Activated T-helper 1 cell treated with anti-CD3 and anti-CD28 coated beads, Interleukin-12 subunit alpha, Interleukin-12 subunit beta, Interleukin-2, Interleukin-4 antibody, amounts not matched to agents 30 ng/mL and 10 ng/mL and 1 ng/mL, durations not matched to agents 14 hours and 24 hours and 36 hours (primary cell): ENCODE results near the gene BLOC1S4. TPM values are rescaled to one million over a fixed set of nuclear protein-coding genes. Genes with fewer than 3 reads are reported as not detected.

Experiments
- DNase-seq: peaks from one replicate; pipeline ENCODE4 v3.0.0; 2021; ENCODE audit warnings: low spot score
- H3K27ac Mint-ChIP-seq: one replicate; pipeline ENCODE4 v1.8.0; 2021; ENCODE audit warnings: mild to moderate bottlenecking, mixed read lengths
- H3K27me3 Mint-ChIP-seq: one replicate; pipeline ENCODE4 v1.8.0; 2022; ENCODE audit warnings: mild to moderate bottlenecking, moderate library complexity, mixed read lengths; ENCODE audit not compliant: insufficient read depth
- H3K36me3 Mint-ChIP-seq: one replicate; pipeline ENCODE4 v1.8.0; 2021; ENCODE audit warnings: low read depth, mixed read lengths
- H3K4me1 Mint-ChIP-seq: one replicate; pipeline ENCODE4 v1.8.0; 2021; ENCODE audit warnings: low read depth, mixed read lengths
- H3K4me3 Mint-ChIP-seq: one replicate; pipeline ENCODE4 v1.8.0; 2021; ENCODE audit warnings: mild to moderate bottlenecking, moderate library complexity, mixed read lengths
- H3K9me3 Mint-ChIP-seq: one replicate; pipeline ENCODE4 v1.8.0; 2021; ENCODE audit warnings: mixed read lengths
- intact Hi-C: fragments of 100-400 bp; cut with micrococcal nuclease; formaldehyde crosslinking; loops from one replicate; pipeline ENCODE4 v1.15.1; 2024
- total RNA-seq: library from RNA; stranded (reverse); gene quantifications from 2 replicates; pipeline ENCODE4 v1.2.3, GENCODE V29; 2022

BLOC1S4 gene
- total RNA-seq, 1 donor from 2014 or later = 21.5 TPM

DNA sequence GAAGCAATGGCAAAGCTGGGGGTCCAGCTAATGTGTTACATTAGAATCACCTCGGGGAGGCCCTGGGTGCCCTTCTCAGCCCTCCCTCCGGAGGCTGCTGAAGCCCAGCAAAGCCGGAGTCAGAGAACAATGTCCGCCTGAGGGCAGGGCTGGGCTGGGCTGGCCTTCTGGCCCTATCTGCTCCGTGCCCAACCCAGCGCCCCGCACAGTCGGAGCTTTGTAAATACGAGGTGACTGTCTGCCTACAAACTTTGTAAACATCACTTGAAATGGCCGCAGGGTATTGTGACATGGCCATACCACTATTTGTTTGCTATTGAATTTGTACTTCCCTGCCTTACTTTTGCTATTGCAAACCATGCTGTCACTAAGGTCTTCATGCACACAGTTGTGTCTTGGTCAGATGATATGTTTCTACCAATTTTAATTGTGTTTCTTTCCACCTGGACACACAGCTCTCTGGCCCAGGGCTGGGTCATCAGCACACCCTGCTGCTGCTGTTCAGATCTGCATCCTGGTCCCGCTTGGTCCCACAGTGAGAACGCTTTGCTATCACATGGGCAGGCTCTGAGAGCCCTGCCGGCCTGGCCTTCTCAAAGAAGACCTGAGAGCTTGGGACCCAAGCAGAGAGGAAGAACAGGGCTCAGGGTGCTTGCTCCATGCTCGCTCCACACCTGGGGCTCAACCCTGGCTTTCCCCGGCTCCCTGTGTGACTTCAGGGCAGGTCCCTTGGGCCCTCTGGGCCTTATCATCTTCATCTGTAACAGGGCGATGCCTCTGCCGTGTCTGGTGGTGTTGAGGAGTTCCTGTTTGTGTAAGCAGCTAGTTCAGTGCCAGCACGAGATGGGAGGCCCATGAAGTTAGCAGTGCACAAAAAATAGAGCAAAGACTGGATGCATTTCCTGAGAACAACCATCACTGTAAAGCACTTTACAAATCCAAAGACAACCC, 20.0 kb upstream of the BLOC1S4 start:
- intact Hi-C loops = loop anchor here (1.0 kb wide), 3 partner anchors 8 to 22 kb away; partner anchors contain the start of gene MRFAP1L1
- Mint-ChIP-seq H3K27me3 (no peaks in the 10 kb centered on the region), H3K36me3 (no peaks in the 10 kb centered on the region), H3K9me3 (no peaks in the 10 kb centered on the region), H3K27ac (peak overlapping the region; percentile 100), H3K4me3 (peak overlapping the region; percentile 79), H3K4me1 (peaks cover 69% of the 10 kb centered on the region)
- peak; percentile 67 for DNase-seq

DNA sequence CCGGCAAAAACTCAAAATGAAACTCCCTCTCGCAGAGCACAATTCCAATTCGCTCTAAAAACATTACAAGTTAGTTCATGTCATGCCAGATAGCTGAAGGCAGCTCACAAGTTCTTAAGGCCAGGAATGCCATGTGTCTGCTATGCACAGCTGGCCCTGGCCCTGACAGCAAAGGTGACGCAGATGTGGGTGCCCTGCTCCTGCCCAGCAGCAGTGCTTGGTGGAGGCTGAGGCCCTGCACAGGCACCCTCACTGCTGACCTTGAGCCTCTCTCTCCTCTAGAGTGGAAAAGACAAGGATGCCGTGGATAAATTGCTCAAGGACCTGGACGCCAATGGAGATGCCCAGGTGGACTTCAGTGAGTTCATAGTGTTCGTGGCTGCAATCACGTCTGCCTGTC, 19.4 kb upstream of the BLOC1S4 start:
- H3K4me1 Mint-ChIP-seq = peaks cover 65% of the 10 kb centered on the region
- H3K27ac Mint-ChIP-seq = peak overlapping the region; percentile 100
- H3K36me3 Mint-ChIP-seq = no peaks in the 10 kb centered on the region
- H3K27me3 Mint-ChIP-seq = no peaks in the 10 kb centered on the region
- peak overlapping the region; percentile 79 for H3K4me3 Mint-ChIP-seq
- intact Hi-C loops = loop anchor here (1.0 kb wide), 3 partner anchors 8 to 22 kb away; partner anchors contain the start of gene MRFAP1L1
- no peak for DNase-seq
- no peaks in the 10 kb centered on the region for H3K9me3 Mint-ChIP-seq

- no peaks in the 10 kb centered on the region for H3K27me3 Mint-ChIP-seq
- peak overlapping the region; percentile 100 for H3K27ac Mint-ChIP-seq
- peaks cover 64% of the 10 kb centered on the region for H3K4me1 Mint-ChIP-seq
- H3K36me3 Mint-ChIP-seq = no peaks in the 10 kb centered on the region
- no peaks in the 10 kb centered on the region for H3K9me3 Mint-ChIP-seq
- DNase-seq = no peak
- intact Hi-C loops = no loop called here
- peak overlapping the region; percentile 79 for H3K4me3 Mint-ChIP-seq
Measured at GRCh38 chr4:6697131-6697530, 18.8 kb upstream of the BLOC1S4 start.

DNA sequence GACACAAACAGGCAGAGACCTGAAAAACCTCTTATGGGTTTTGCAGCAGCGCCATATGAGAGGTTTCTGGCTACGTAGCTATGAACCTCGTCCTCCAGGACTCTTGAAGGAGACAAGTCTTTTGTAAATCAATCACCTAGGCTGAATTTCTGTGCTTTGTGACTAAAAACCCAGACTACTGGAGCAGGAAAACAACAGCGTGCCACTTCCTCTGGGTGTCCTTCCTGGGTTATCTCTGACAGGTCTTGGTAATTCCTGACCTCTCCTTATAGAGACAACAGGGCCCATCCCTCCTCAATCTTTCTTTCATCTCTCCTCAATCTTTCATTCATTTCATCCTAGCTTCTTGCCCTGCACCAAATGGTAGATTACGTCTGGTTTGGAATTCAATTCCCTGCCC, 16.6 kb upstream of the BLOC1S4 start:
- peaks cover 53% of the 10 kb centered on the region for H3K4me1 Mint-ChIP-seq
- no peak for DNase-seq
- intact Hi-C loops = no loop called here
- peaks cover 16% of the 10 kb centered on the region for H3K36me3 Mint-ChIP-seq
- no peaks in the 10 kb centered on the region for H3K9me3 Mint-ChIP-seq
- H3K27me3 Mint-ChIP-seq = no peaks in the 10 kb centered on the region
- H3K27ac Mint-ChIP-seq = peak overlapping the region; percentile 63
- peak overlapping the region; percentile 32 for H3K4me3 Mint-ChIP-seq

DNA sequence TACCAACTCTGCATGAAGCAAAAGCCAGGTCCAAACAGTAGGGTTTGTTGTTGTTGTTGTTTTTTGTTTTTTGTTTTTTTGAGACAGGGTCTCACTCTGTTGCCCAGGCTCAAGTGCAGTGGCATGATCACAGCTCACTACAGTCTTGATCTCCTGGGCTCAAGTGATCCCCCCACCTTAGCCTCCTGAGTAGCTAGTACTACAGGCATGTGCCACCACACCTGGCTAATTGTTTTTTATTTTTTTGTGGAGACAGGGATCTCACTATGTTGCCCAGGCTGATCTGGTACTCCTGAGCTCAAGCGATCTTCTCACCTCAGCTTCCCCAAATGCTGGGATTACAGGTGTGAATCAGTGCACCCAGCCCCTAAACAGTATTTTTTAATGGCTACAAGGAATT, 16.1 kb upstream of the BLOC1S4 start:
- Mint-ChIP-seq H3K27ac (peak overlapping the region; percentile 63), H3K4me1 (peaks cover 53% of the 10 kb centered on the region), H3K4me3 (peak overlapping the region; percentile 9), H3K27me3 (no peaks in the 10 kb centered on the region), H3K36me3 (peaks cover 22% of the 10 kb centered on the region), H3K9me3 (no peaks in the 10 kb centered on the region)
- intact Hi-C loops = loop anchor here (10.0 kb wide), 1 partner anchor 1265 kb away; no protein-coding TSS in a partner anchor
- DNase-seq = no peak

DNA sequence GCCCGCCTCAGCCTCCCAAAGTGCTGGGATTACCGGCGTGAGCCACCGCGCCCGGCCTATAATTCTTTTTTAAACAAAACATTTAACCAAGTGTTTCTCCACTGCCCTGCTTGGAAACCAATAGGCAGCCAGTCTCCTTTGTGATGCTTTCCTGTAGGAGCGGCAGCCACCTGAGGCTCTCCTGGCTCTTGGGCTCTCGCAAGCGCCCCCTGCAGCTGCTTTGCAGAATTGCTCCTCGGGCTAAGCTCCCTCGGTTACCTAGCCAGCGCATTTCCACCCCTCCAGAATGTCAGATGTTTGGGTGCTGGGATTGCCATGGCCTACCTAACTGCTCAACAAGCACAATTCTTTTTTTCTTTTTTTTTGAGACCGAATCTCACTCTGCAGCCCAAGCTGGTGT, 14.6 kb upstream of the BLOC1S4 start:
- H3K27ac Mint-ChIP-seq = no peak overlapping the region
- H3K36me3 Mint-ChIP-seq = peaks cover 32% of the 10 kb centered on the region
- H3K4me3 Mint-ChIP-seq = no peak overlapping the region
- peaks cover 55% of the 10 kb centered on the region for H3K4me1 Mint-ChIP-seq
- H3K27me3 Mint-ChIP-seq = no peaks in the 10 kb centered on the region
- intact Hi-C loops = loop anchor here (10.0 kb wide), 1 partner anchor 1263 kb away; no protein-coding TSS in a partner anchor
- H3K9me3 Mint-ChIP-seq = no peaks in the 10 kb centered on the region
- DNase-seq = no peak

GRCh38 chr4:6702761-6703160, 13.2 kb upstream of the BLOC1S4 start:
- Mint-ChIP-seq H3K27ac (no peak overlapping the region), H3K9me3 (no peaks in the 10 kb centered on the region), H3K4me1 (peaks cover 59% of the 10 kb centered on the region), H3K4me3 (no peak overlapping the region), H3K36me3 (peaks cover 42% of the 10 kb centered on the region), H3K27me3 (no peaks in the 10 kb centered on the region)
- intact Hi-C loops = loop anchor here (10.0 kb wide), 1 partner anchor 1262 kb away; no protein-coding TSS in a partner anchor
- no peak for DNase-seq

DNA sequence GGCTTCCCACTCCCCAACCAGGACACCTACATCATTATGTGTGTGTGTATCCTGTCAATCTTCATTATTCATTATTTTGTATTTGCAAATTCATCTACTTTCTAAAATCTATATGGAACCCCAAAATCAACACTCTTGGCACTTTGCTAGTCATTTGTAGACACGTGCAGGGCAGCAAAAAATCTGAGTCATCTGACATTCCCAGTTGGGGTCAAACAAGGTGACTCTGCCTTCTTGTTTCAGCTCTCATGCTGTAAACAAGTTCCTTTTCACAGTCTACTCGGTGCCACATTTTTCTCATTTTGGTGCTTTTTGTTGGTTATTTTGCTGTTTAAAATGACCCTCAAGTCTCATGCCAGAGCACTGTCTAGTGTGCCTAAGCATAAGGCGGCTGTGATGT, 12.2 kb upstream of the BLOC1S4 start:
- intact Hi-C loops = loop anchor here (1.0 to 10.0 kb wide), 2 partner anchors 29 to 1261 kb away; a partner anchor contains a TSS
- DNase-seq = no peak
- H3K36me3 Mint-ChIP-seq = peaks cover 51% of the 10 kb centered on the region
- no peaks in the 10 kb centered on the region for H3K9me3 Mint-ChIP-seq
- H3K27me3 Mint-ChIP-seq = no peaks in the 10 kb centered on the region
- peak overlapping the region; percentile 32 for H3K27ac Mint-ChIP-seq
- no peak overlapping the region for H3K4me3 Mint-ChIP-seq
- peaks cover 63% of the 10 kb centered on the region for H3K4me1 Mint-ChIP-seq

DNA sequence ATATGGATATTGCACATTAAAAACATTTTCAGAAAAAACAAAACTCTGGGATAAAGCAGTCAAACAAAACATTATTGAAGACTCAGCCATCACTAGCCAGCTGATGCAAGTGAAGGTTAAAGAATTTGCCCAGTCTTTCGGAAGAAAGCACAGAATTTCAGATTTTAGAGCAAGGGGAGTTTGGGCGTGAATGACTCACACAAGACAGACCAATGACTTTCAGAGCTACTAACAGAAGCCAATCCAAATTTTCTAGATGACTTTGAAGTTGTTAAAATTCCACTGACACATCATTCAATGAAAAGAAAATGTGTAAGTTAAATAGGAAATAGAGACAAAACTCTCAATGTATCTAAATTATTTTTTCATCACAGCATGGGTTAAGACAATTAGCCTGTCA, 10.3 kb upstream of the BLOC1S4 start:
- intact Hi-C loops = loop anchor here (10.0 kb wide), 1 partner anchor 1259 kb away; no protein-coding TSS in a partner anchor
- H3K27ac Mint-ChIP-seq = peak overlapping the region; percentile 19
- peaks cover under 1% of the 10 kb centered on the region for H3K9me3 Mint-ChIP-seq
- H3K4me3 Mint-ChIP-seq = peak overlapping the region; percentile 5
- H3K27me3 Mint-ChIP-seq = no peaks in the 10 kb centered on the region
- H3K4me1 Mint-ChIP-seq = peaks cover 63% of the 10 kb centered on the region
- no peak for DNase-seq
- peaks cover 57% of the 10 kb centered on the region for H3K36me3 Mint-ChIP-seq

DNA sequence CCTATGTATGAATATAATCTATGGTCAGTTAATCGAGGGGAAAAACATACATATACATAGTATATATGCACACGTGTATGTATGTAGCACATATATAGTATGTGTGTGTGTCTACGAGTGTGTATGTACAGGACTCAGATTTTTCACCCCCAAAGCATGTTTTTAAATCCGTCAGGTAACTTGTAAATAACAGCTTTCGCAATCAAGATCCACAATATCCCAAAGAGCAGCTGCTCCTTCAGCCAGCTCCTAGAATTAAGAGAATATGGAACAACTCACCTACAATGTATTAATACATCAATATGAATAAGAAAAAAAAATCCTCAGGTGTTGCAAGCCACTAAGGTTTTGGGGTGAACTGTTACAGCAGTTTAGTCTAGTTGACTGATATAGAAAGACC, 9.8 kb upstream of the BLOC1S4 start:
- no peak overlapping the region for H3K4me3 Mint-ChIP-seq
- DNase-seq = no peak
- no peaks in the 10 kb centered on the region for H3K27me3 Mint-ChIP-seq
- peaks cover 68% of the 10 kb centered on the region for H3K4me1 Mint-ChIP-seq
- H3K36me3 Mint-ChIP-seq = peaks cover 59% of the 10 kb centered on the region
- intact Hi-C loops = loop anchor here (10.0 kb wide), 1 partner anchor 1259 kb away; no protein-coding TSS in a partner anchor
- no peak overlapping the region for H3K27ac Mint-ChIP-seq
- peaks cover 4% of the 10 kb centered on the region for H3K9me3 Mint-ChIP-seq

DNA sequence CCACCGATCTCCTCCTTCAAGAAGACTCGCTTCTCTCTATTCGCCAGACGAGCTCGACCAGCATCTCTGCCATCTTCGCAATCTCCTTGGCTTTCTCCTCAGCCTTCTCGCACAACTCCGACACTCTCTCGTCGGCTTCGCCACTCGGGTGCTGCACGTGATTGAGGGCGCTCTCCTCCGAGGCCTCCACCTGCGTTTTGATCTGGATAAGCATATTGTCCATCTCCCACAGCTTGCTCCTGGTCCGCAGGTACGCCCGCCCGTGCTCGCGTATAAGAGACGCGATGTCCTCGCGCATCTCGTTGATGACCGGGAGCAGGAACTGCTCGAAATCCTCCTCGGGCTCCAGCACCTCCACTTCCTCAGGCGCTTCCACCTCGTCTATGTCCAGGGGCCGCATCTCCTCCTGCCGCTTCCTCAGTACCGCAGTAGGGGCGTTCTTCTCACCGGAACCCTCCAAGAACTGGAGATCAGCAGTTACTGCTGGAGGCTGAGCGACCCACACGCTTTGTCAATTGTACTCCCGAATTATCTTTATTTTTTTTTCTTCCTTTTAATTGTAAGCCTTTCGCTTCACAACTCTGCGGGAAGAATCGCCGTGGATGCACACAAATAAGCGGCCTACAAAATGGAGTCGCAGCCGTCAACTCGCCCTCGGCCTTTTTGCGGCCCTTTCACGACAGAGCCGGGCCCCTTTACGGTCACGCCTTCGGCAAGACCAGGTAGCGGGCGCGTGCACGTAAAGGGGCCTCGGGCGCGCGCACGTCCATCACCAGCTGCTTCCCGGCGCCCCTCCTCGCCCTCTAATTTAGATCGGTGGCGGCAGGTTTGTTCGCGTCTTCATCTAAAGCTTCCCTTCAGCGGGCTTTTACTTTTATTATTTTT, 6.5 kb upstream of the BLOC1S4 start, which contains the start of gene MRFAP1L1:
Gene MRFAP1L1, minus strand, starts transcription at position 636 of the 885 bp plus-strand sequence. Its CDS starts 236 bp downstream, at position 400.
- Mint-ChIP-seq H3K4me3 (peak within 1 kb of the TSS; percentile 98), H3K9me3 (peaks cover 4% of the 10 kb centered on the region), H3K27me3 (peaks cover 3% of the 10 kb centered on the region), H3K36me3 (peaks cover 44% of the 10 kb centered on the region), H3K4me1 (peaks cover 62% of the 10 kb centered on the region), H3K27ac (peak within 1 kb of the TSS; percentile 95)
- intact Hi-C loops = loop anchor here (1.0 to 10.0 kb wide), 10 partner anchors 8 to 1255 kb away; partner anchors contain the start of genes GRPEL1, KIAA0232, MAN2B2 and MRFAP1
- peak; percentile 95 for DNase-seq

GRCh38 chr4:6710282-6710681, 5.7 kb upstream of the BLOC1S4 start:
- intact Hi-C loops = no loop called here
- H3K27ac Mint-ChIP-seq = peak overlapping the region; percentile 95
- no peak for DNase-seq

More at GRCh38 chr4:6710282-6710681, 5.7 kb upstream of the BLOC1S4 start:
- H3K4me1 Mint-ChIP-seq = peaks cover 57% of the 10 kb centered on the region
- peaks cover 4% of the 10 kb centered on the region for H3K9me3 Mint-ChIP-seq
- H3K36me3 Mint-ChIP-seq = peaks cover 38% of the 10 kb centered on the region
- H3K4me3 Mint-ChIP-seq = peak overlapping the region; percentile 98
- H3K27me3 Mint-ChIP-seq = peaks cover 5% of the 10 kb centered on the region
